Measurements from ENCODE around the gene DOK7. TPM values are rescaled to one million over a fixed set of nuclear protein-coding genes. Genes with fewer than 3 reads are reported as not detected.

DOK7 gene
- total RNA-seq, 2 donors from 2014 or later: 0.80 to 1.5 TPM

DNA sequence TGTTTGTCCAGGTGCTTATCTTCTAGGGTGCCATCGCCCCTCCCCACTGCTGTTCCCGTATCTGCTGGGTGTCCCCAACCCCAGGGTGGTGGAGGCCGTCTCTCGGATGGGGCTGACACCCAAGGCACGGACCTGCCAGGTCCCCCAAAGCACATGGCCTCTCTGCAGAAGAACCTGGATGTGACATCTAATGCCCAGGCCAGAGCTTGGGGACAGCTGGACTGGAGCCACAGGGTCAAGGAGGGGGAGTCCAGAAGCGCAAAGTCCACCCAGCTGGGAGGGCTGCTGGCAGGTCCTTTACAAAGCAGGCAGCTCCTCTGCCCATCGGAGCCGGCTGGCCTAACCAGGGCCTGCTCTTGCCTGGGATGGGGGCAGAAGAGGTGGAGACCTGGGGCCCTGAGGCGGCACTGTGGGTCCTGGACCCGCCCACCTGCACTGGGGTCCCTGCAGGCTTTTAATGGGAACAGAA, 751 bp upstream of the DOK7 start:
- H3K9ac ChIP-seq (ENCODE audit: low read depth in 2 of 2, low read length in 2 of 2): no peak overlapping the region
- H3K27me3 ChIP-seq: peaks cover 24% of the 10 kb centered on the region
- intact Hi-C loops (cut with DNase I): no loop called here
- H3K36me3 ChIP-seq: no peaks in the 10 kb centered on the region
- H3K4me1 ChIP-seq: peaks cover 4% of the 10 kb centered on the region
- no peak overlapping the region for H3K4me3 ChIP-seq
- no peaks in the 10 kb centered on the region for H3K9me3 ChIP-seq
- no peak for DNase-seq
- no peak overlapping the region for H3K27ac ChIP-seq
- TF ChIP-seq, protein P1, sequence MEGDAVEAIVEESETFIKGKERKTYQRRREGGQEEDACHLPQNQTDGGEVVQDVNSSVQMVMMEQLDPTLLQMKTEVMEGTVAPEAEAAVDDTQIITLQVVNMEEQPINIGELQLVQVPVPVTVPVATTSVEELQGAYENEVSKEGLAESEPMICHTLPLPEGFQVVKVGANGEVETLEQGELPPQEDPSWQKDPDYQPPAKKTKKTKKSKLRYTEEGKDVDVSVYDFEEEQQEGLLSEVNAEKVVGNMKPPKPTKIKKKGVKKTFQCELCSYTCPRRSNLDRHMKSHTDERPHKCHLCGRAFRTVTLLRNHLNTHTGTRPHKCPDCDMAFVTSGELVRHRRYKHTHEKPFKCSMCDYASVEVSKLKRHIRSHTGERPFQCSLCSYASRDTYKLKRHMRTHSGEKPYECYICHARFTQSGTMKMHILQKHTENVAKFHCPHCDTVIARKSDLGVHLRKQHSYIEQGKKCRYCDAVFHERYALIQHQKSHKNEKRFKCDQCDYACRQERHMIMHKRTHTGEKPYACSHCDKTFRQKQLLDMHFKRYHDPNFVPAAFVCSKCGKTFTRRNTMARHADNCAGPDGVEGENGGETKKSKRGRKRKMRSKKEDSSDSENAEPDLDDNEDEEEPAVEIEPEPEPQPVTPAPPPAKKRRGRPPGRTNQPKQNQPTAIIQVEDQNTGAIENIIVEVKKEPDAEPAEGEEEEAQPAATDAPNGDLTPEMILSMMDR (IDR thresholded peaks at IDR 0.05): no peak

DNA sequence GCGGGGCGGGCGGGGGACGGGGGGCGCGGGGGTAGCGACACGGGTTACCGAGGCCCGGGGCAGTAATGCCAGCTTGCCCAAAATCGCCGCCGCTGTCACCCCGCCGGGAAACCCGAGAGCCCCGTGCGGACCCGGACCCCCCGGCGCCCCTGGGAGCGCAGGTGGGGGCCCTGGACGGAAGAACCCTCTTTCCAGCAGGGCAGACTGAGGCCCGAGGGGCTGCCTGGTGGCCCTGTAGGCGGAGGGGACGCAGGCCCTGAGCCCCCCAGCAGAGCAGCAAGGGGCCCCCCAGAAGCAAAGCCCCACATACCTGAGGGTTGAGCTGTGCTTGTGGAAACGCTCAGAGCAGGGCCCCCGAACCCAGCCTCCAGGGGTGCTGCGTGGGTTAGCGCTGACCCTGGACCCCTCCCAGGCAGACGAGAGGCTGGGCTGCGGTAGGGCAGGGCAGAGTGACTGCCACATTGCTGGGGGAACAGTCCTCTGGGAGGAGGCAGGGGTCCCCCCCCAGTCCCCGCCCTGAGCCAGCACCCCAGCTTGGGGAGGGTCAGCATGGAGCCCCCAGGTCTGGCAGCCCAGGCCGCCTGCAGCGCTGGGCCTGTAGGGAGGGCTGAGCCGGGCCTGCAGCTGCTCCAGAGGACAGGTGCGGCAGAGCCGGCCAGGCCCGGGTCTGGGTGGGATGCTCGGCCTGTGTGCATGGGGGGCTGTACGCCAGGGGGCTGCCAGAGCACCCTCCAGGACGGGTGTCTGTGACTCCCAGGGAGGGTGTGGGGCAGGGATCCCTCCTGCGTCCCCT, 646 bp downstream of the DOK7 start:
- Histone ChIP-seq H3K36me3 (no peaks in the 10 kb centered on the region), H3K4me3 (peak overlapping the region; percentile 34), H3K9me3 (no peaks in the 10 kb centered on the region), H3K4me1 (peaks cover 4% of the 10 kb centered on the region), H3K27ac (no peak overlapping the region), H3K27me3 (peaks cover 24% of the 10 kb centered on the region), H3K9ac (ENCODE audit: low read depth in 2 of 2, low read length in 2 of 2) (no peak overlapping the region)
- intact Hi-C loops (cut with DNase I): no loop called here
- DNase-seq: no peak
- TF ChIP-seq, protein P1 (IDR thresholded peaks at IDR 0.05): no peak

GRCh38 chr4:3464349-3464905, 1.3 kb downstream of the DOK7 start:
- no peak overlapping the region for H3K27ac ChIP-seq
- peaks cover 4% of the 10 kb centered on the region for H3K4me1 ChIP-seq
- TF ChIP-seq, protein P1 (IDR thresholded peaks at IDR 0.05): no peak
- no peak overlapping the region for H3K4me3 ChIP-seq
- H3K36me3 ChIP-seq: no peaks in the 10 kb centered on the region
- H3K27me3 ChIP-seq: peaks cover 24% of the 10 kb centered on the region
- DNase-seq: no peak
- H3K9ac ChIP-seq (ENCODE audit: low read depth in 2 of 2, low read length in 2 of 2): no peak overlapping the region
- intact Hi-C loops (cut with DNase I): no loop called here
- no peaks in the 10 kb centered on the region for H3K9me3 ChIP-seq

DNA sequence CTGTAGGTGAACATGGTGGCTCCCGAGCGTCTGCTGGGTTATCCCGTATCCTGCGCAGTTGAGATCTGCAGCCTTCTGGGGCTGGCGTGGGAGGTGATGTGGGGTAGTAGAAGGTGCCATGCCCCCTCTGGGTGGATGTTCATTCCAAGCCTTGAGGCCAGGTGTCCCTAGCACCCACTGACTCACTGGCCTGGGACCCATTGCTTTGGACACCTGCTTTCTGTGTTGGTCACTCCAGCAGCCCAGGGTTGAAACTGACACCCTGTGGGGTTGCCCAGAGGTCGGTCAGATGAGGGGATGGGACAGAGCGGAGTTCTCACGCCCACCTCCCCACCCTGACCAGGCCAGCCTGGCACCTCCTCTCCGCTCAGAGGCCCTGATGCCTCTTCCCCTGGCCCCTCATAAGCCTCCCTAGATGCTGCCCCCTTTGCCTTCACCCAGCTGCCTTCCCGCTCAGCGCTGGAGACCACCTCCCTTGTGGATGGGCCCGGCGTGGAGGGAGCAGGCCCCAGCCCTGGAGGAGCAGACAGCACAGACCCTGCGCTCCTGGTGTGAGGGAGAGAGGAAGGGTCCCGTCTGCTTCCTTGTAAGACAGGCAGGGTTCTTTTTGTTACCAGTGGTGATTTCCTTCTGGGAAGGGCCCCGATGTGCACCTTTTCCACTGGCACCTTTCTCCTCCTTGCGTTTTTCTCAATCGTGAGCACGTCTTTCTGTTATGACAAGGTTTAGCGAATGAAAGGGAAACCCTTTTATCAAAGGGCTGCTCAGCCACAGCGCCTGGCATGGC, 2.0 kb downstream of the DOK7 start:
- peaks cover 24% of the 10 kb centered on the region for H3K27me3 ChIP-seq
- DNase-seq: no peak
- intact Hi-C loops (cut with DNase I): no loop called here
- H3K4me3 ChIP-seq: no peak overlapping the region
- H3K4me1 ChIP-seq: peaks cover 4% of the 10 kb centered on the region
- no peaks in the 10 kb centered on the region for H3K36me3 ChIP-seq
- TF ChIP-seq, protein P1 (IDR thresholded peaks at IDR 0.05): no peak
- no peak overlapping the region for H3K27ac ChIP-seq
- H3K9me3 ChIP-seq: no peaks in the 10 kb centered on the region
- H3K9ac ChIP-seq (ENCODE audit: low read depth in 2 of 2, low read length in 2 of 2): no peak overlapping the region
